MM.1S (cell line): ENCODE measurements around the gene AGAP3.

ENCODE experiments used
- CTCF ChIP-seq: fragments of 300-600 bp; sonication (generic); IDR thresholded peaks from 2 replicates; pipeline ENCODE4 v1.5.1; 2016; ENCODE audit warnings: antibody characterized with exemption, low read length, mixed read lengths
- EZH2 ChIP-seq: fragments of 300-600 bp; sonication (generic); optimal IDR thresholded peaks from 2 replicates; pipeline ENCODE3; 2017; ENCODE audit warnings: low read depth, mild to moderate bottlenecking, antibody characterized with exemption, low read length, mixed read lengths

GRCh38 chr7:151187409-151188251 lies 101.4 kb downstream of the AGAP3 start:
- TF ChIP-seq CTCF (no peak), EZH2 (no peak)
